Measurements from ENCODE around the gene NELFB. TPM values are rescaled to one million over a fixed set of nuclear protein-coding genes. Genes with fewer than 3 reads are reported as not detected.
A peak's percentile ranks its signal among the peaks of the same experiment; 100 is the strongest.

Gene NELFB
- total and polyA plus RNA-seq, 9 of the 15 experiments (the other 6 are each of a cell fraction or from before 2014, with no cell fraction given) = 0.24 to 84.0 (median 29.7) TPM

GRCh38 chr9:137299938-137300337 lies 44.8 kb downstream of the NELFB start:
- H4K20me1 ChIP-seq (replicated peaks; ENCODE audit: control insufficient read depth, insufficient read depth, low read length) = peaks cover 10% of the 10 kb centered on the region
- in situ Hi-C loops (cut with MboI) (no loop called here), intact Hi-C loops (cut with micrococcal nuclease) (loop anchor here (5.0 to 10.0 kb wide), 4 partner anchors 58 to 232 kb away; partner anchors contain the start of genes EXD3, NOXA1 and TUBB4B)
- FAIRE-seq (peak; percentile 78), ATAC-seq (no peak), DNase-seq (ENCODE audit: extremely low read depth in 1 of 4, low spot score in 3 of 4) (peak in 1 of 4 experiments; percentile 69)
- H3K4me2 ChIP-seq (ENCODE audit: insufficient read depth, low read length) = peak overlapping the region; percentile 82
- H3K27me3 ChIP-seq (ENCODE audit: control insufficient read depth in 2 of 2, insufficient read depth in 2 of 2, low read length in 2 of 2) = no peaks in the 10 kb centered on the region
- 5% methylated on average over 16 of the region's 16 CpGs for WGBS (ENCODE audit: insufficient coverage, low coverage, missing lambda C conversion rate)
- H3K9me3 ChIP-seq (replicated peaks; ENCODE audit: control insufficient read depth, insufficient read depth, low read depth, low read length) = 0 out of 2 replicates have a peak, but pooled peaks cover 1% of the 10 kb centered on the region
- POLR2A ChIA-PET = interaction anchor here (0.6 to 1.2 kb wide), 2 partner anchors 11 to 252 kb away, joined by 3 to 4 read pairs; partner anchors contain the start of gene MRPL41
- peak overlapping the region; percentile 88 for H3K27ac ChIP-seq (ENCODE audit: extremely low read depth, low read depth, low read length)
- no peaks in the 10 kb centered on the region for H3K9me1 ChIP-seq (ENCODE audit: control insufficient read depth, insufficient read depth, low read length)
- BruUV-seq (replicated peaks) = TSS peak; percentile 82
- H3K36me3 ChIP-seq (ENCODE audit: control insufficient read depth, insufficient read depth, low read length) = peaks cover 8% of the 10 kb centered on the region; the same call in 1 of the 3 replicates
- H3K4me3 ChIP-seq = peak overlapping the region; percentile 90
- no peak overlapping the region for H2AFZ ChIP-seq (ENCODE audit: low read depth, low read length)
- H3K4me1 ChIP-seq (replicated peaks in 1 of 2; ENCODE audit: control insufficient read depth in 2 of 2, insufficient read depth in 2 of 2, low read length in 2 of 2) = peaks cover 31 to 82% of the 10 kb centered on the region in 2 experiments
- CTCF ChIA-PET (ENCODE audit: low intra/inter-chr PET ratio) = interaction anchor here (0.6 kb wide), 1 partner anchor 221 kb away, joined by 3 read pairs; no protein-coding TSS in a partner anchor
- H3K9ac ChIP-seq (ENCODE audit: insufficient read depth in 1 of 2, low read depth in 2 of 2, low read length in 2 of 2) = peak overlapping the region; percentile 81 to 86; a peak in 3 of 4 replicates
- peaks cover 28% of the 10 kb centered on the region for H3K79me2 ChIP-seq (ENCODE audit: control insufficient read depth, insufficient read depth, low read length)
- TF ChIP-seq AFF1 (IDR thresholded peaks at IDR 0.05; ENCODE audit: low read depth in 1 of 2, partially characterized antibody in 2 of 2) (peak in 1 of 2 experiments; percentile 23), ZFPM2 (CRISPR knock-in tag; IDR thresholded peaks at IDR 0.05) (no peak), GATA2 (CRISPR knock-in tag; IDR thresholded peaks at IDR 0.05) (no peak), KLF13 (tag; IDR thresholded peaks at IDR 0.05; ENCODE audit: borderline replicate concordance, low read depth) (peak; percentile 21; the same call in 1 of the 2 replicates), BRCA1 (IDR thresholded peaks at IDR 0.05) (no peak), BRCA1 (CRISPR knock-in tag; IDR thresholded peaks at IDR 0.05) (no peak), EHMT2 (IDR thresholded peaks at IDR 0.05) (no peak), ZNF75A (CRISPR knock-in tag; IDR thresholded peaks at IDR 0.05) (no peak), NRF1 (conservative IDR thresholded peaks at IDR 0.05 in 1 of 2, IDR thresholded peaks at IDR 0.05 in 1 of 2) (peak; percentile 9 to 13; a peak in 1 of 4 replicates), ZNF277 (CRISPR knock-in tag; IDR thresholded peaks at IDR 0.05; ENCODE audit: borderline replicate concordance) (no peak), MECOM (CRISPR knock-in tag; IDR thresholded peaks at IDR 0.05) (no peak), MCM3 (IDR thresholded peaks at IDR 0.05) (no peak), JUND (IDR thresholded peaks at IDR 0.05; ENCODE audit: borderline replicate concordance, low read depth, low read length) (no peak), JUND (tag; IDR thresholded peaks at IDR 0.05; ENCODE audit: borderline replicate concordance, low read depth, low read length) (0 out of 3 replicates have a peak, but pooled peaks have one; percentile 12), SMAD4 (CRISPR knock-in tag; conservative IDR thresholded peaks at IDR 0.05) (0 out of 2 replicates have a peak, but pooled peaks have one; percentile 24), NUFIP1 (IDR thresholded peaks at IDR 0.05; ENCODE audit: partially characterized antibody) (no peak), EP300 (IDR thresholded peaks at IDR 0.05; ENCODE audit: low read length) (peak; percentile 39), TCF7L2 (IDR thresholded peaks at IDR 0.05; ENCODE audit: low read depth, low read length) (no peak), HNRNPLL (IDR thresholded peaks at IDR 0.05; ENCODE audit: low read depth, low read length, poor library complexity, severe bottlenecking) (no peak)
